Cerebellar nuclear complex (tissue), 1 donor: Measurements from ENCODE around the gene COL24A1.
"Not testable (repeated sequence)": the region's sequence is repeated elsewhere in the genome, so short reads cannot be mapped to it uniquely, and the experiment has no call there.

Experiments used
- DNase-seq, 2 experiments: peaks; one replicate each; lab custom pipeline; 2025; lab: John Stamatoyannopoulos, UW

Gene COL24A1

DNA sequence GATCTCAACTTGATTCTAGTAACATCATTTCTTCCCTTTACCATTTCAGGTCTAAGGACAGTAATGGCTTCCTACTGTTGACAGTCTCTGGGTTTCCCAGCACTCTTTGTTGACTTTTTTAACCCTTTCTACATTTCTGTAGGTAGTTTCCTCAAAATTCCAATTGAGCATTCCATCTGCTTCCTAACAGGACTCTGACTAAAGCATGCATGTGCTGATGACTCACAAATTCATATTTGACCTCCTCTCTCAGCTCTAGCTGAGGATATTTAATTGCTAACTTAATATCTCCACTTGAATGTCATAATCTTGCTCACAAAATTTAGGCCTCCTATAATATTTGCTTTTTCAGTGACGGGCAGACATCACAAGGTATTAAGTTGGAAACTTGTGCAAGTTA, 355.1 kb downstream of the COL24A1 start:
- DNase-seq, result no peak

DNA sequence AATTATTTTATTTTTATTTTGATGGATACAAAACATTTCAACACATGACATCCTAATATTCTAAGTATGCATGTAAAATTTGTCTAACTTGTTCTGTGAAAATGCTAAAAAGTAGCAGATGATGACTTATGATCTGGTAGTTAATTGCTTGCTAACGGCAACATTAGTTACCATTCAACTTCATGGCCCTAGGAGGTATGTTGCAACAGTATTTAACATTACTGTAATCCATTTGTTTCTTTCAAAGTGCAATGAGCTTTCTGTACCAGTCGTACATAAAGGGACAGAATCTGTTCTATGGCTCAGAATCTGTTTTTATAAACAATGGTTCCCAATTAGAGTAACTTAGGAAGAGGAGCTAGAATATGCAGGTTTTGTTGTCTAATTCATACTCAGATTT, 356.8 kb downstream of the COL24A1 start:
- no peak for DNase-seq

DNA sequence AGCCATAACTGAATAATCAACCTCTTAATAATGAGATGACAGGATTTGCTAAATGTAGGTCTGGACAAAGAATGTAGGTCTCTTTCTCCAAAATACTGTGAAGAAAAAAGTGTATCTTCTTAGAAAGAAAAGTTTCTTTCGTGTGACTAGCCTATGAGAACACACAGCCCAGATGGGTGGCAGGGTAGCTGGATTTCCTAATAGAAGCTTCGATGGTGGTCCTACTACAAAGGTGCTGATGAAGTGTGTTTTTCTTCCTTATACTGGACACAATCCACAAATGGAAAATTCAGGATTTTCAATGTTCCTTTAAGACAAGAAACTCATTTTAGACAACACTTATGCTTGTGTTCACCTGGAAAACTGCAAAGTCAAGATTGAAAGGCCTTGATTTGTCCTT, 358.2 kb downstream of the COL24A1 start:
- DNase-seq, result no peak

DNA sequence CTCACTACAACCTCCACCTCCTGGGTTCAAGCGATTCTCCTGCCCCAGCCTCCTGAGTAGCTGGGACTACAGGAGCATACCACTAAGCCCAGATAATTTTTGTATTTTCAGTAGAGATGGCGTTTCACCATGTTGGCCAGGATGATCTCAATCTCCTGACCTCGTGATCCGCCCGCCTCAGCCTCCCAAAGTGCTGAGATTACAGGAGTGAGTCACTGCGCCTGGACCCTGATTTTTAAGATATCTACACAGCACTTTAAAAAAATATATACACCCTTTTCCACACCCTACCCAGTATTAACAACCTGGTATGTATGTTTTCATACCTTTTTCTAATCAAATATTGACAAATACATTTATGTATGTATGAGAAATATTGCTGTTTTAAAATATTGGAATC, 379.6 kb downstream of the COL24A1 start:
- not testable (repeated sequence) for DNase-seq

DNA sequence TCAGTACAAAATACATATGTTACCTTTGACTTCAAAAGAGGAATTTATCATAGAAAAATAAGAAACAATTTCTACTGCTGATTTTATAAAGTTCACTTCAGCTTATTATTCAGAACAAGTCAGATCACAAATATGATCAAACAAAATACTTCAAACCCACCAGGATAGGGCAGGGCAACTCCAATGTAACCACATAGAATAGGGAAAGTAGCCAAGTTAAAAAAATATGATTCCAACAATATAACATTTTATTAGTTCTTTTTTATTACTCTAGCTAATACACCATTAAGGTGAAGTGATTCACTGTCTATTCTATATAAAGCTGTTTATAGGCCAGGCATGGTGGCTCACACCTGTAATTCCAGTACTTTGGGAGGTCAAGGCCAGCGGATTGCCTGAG, 393.8 kb downstream of the COL24A1 start:
- DNase-seq, result no peak

DNA sequence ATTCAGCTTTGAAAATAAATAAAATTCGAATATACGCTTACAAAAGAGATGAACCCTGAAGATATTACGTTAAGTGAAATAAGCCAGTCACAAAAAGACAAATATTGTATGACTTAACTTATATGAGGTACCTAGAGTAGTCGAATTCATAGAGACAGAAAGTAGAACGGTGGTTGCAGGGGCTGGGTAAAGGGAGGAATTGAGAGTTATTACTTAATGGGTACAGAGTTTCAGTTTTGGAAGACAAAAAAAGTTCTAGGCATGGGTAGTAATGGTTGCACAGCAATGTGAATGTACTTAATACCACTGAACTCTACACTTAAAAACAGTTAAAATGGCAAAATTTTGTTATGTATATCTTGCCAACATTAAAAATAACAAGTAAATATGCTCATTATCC, 399.7 kb downstream of the COL24A1 start:
- DNase-seq, result no peak

DNA sequence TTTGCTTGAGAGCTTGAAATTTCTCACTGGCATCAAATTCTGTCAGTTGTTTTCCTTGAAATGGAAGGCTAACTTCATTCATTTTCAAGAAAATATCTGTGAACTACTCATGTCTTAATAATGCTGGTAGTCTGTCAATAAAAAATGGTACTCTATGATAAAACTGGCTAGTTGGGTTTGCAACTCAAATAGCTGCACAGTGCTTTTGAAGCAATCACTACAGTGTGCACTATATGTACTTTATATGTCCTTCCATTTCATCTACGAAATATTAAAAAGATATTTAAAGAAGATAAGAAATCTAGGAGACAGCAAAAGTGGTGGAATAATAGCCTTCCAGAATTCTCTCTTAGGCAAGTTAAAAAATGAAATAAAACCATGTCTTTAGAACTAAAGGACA, 408.5 kb downstream of the COL24A1 start:
- DNase-seq, result no peak

DNA sequence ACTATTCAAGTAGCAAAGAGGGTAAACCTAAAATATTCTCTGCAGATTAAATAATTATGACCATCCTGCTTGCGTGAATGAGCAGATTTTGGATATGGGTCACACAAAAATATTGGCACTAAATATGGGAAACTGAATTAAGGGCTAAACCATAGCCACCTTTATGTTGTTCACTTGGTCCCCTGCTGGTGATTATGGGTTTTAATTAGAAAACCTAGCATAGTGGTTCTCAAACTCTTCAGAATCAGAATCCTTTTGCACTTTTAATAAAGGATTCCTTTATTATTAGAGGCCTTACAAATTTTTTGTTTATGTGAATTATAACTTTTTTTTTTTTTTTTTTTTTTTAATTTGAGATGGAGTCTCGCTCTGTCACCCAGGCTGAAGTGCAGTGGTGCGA, 409.8 kb downstream of the COL24A1 start:
- DNase-seq, result no peak

DNA sequence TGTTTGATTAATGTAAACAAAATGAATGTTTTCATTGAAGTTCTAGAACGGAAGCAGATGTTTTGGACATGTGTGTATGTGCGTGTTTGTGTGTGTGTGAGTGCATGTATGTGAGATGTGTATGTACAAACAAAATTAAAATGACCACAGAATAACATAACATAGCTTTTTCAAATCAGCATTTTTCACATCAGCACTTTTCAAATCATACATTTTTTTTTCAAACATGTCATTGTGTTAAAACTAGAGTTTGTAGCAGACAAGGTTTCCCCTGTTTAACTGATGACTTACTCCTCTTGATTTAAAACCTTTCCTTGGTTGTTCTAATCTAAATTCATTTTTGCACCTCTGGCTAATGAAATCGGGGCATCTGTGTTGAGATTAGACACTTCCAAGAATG, 412.8 kb downstream of the COL24A1 start:
- DNase-seq, result no peak

DNA sequence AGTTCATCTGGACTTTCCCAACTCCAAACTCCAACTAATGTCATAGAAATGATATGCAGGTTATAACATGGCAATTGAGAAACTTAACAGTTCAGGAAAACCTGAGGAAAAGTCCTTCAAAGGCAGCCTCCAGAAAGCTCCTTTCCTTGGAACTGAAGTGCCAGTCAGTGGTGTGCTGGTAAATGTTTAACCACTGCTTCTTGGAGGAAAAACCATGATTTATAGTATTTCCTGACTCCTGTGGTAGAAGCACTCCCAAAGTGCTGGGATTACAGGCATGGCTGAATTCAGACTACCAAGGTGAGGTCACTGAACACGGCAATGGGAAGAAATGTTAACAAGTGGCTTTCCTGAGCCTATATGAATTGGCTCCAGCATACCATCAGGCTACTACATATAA, 421.6 kb downstream of the COL24A1 start:
- no peak for DNase-seq

DNA sequence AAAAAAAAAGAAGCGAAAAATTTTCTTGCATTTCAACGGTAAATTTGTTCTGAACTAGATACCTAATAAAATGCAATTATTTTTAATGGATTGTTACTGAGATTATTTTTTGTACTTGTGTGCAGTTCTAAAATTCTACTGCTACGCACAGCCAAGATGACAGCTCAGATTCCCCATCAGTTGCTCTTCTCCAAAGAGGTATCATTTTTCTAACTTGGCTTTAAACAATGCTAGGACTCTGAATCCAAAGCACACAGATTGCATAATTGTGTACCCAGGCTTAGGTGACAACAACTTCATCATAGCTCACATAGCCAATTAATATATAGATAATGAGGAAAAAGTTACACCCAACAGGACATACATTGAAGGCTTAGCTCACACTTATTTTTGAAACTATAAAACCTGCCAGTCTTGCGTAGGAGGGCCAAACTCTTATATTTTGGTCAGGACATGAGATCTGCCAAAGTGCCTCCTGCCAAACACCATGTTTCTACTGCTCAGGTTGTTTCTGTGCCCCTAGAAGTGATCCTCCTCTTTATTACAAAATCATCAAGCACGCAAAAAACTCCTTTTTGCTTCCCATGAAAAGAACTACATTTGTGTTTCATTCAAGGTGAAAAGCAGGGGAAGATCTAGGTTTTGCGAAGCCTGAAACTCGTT, 437.8 kb downstream of the COL24A1 start:
- no peak for DNase-seq

DNA sequence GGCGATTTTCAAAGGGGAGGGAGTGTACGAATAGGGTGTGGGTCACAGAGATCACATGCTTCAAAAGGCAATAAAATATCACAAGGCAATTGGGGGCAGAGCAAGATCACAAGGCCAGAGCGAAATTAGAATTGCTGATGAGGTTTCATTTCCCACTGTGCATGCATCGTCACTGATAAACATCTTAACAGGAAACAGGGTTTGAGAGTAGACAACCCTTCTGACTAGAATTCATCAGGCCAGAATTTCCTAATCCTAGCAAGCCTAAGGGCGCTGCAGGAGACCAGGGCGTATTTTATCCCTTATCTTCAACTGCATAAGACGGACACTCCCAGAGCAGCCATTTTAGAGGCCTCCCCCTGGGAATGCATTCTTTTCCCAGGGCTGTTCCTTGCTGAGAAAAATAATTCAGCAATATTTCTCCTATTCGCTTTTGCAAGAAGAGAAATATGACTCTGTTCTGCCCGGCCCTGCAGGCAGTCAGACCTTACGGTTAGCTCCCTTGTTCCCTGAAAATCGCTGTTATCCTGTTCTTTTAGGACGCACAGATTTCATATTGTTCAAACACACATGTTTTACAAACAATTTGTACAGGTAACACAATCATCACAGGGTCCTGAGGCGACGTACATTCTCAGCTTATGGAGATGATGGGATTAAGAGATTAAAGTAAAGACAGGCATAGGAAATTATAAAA, 442.0 kb downstream of the COL24A1 start:
- DNase-seq, result not testable (repeated sequence)

DNA sequence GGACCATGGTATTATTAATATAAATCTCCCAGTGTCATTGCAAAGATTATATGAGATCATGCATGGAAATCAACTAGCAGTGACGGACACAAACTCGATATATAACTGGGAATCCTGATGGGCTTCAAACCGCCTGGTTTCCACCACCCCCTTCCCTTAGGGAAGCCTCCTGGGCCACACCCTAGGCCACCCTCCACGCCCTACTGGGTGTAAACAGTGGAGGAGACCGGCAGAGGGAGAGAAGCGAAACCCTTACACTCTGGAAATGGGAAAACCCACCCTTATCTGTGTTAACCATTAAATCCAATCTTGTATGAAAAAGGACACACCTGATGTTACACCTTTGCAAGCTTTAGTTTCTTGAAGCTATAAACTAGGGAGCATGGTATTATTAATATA, 447.7 kb downstream of the COL24A1 start:
- no peak for DNase-seq

DNA sequence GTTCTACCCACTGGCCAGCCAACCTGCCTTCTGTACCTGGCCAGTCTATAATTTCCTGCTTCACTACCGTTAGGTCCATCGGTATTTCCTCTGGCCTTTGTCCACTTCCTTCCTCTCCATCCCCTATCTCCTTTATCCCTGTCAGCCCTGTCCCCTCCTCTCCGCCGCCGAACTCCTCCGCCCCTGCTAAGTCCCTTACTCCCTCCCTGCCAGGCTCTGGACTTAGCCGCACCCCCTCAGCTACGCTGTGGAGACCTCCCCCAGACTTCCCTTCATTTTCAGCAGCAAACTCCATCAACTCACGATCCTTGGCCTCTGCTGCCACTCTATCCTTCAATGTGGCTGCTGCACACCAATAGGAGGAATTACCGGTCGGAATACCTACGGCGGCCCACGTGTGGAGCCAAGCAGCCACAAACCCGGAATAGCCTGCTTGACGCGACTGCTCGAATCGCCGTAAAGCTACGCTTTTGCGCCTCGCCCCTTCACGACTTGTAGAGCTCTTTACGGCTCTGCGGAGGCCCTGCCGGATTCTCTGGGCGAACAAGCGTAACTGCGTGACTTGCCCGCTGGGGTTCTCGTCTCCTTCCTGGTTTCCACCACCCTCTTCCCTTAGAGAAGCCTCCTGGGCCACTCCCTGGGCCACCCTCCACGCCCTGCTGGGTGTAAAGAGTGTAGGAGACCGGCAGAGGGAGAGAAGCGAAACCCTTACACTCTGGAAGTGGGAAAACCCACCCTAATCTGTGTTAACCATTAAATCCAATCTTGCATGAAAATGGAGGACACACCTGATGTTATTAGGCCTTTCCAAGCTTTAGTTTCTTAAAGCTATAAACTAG, 448.4 kb downstream of the COL24A1 start, which contains the start of gene ZNHIT6:
Gene ZNHIT6 (minus strand): TSS at position 444 of the 839 bp plus-strand sequence. CDS start 149 bp downstream, at position 295.
- DNase-seq, result peak; percentile 32 to 41

DNA sequence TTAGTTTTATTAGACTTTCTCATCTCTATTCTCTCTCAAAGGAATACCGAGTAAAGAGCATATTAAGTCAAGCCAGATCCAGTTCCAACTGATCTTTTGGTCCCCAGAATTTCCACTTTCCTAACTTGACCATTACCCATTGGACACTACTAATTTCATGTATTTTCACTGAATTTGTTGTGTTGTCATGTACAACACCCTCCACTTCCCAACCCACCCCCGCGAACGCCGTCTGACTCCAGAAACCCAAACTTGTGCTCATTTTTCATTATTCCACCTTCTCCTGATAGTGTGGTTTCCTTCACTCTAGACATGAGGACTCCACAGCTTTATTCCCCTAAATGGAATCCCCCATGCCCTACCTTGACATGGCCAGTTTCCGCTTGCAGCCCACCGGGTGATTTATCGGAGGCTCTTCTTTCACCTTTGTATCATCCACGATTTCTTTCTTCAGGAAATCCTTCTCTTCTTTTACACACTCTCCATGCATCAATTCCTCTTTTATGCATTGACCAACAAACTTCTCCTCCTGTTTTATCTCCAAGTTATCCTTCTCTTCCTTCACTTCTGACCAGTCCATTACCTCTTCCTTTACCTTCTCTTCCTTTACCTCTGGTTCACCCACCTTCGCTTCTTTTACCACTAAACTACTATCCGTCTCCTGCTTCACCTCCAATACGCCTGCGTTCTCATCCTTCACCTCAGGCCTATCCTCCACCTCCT, 449.1 kb downstream of the COL24A1 start:
- no peak for DNase-seq

DNA sequence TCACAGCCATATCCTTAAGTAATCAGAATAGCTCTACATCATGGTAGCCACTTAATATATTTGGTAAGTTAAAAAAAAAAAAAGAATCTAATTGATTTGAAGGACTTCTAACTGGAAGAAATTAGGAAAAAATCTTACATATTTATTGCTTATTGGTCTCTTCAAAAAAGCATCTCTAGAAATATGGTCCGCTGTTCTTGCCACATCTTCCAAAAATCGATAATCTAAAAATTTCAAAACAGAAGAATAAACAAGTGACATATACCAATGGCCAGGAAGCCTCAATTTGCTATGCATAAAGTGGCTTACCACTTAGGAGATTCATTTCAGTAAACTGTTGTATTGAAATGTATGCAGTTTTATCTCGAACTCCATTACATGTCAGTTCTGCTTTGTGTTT, 450.6 kb downstream of the COL24A1 start:
- no peak for DNase-seq

DNA sequence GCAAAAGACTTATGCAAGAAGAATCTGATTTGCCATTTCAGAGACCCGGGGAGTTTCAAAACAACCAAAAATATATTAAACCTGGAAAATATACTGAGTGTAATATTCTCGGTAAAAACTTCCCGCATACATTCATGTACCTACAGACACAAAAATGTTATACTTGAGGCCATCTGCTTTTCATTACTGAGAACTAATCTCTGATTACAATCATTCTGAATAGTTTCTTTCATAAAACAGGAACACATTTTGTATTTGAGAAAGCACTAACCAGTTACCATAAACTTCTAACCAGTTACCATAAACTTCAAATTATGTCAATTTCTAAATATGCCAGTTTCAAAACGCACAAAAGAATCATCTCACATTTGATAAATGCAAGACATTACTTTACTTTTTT, 456.1 kb downstream of the COL24A1 start:
- no peak for DNase-seq

DNA sequence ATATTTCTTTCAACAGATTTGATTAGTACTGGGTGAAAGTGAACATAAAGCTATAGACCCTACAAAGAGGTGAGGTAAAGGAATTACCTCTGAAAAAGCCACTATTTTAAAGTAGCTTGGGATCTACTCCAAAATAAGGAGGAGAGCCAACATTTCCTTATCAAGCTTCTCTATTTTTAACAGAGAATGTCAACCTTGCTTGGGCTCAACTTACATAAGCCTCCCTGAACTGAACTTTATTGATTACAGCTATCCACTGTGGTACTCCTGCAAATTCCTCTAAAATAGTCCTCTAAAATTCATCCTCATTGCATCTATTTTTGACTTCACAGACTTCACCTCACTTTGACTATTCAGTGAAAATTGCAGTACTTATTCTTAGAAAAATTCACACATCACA, 458.7 kb downstream of the COL24A1 start:
- DNase-seq, result no peak

DNA sequence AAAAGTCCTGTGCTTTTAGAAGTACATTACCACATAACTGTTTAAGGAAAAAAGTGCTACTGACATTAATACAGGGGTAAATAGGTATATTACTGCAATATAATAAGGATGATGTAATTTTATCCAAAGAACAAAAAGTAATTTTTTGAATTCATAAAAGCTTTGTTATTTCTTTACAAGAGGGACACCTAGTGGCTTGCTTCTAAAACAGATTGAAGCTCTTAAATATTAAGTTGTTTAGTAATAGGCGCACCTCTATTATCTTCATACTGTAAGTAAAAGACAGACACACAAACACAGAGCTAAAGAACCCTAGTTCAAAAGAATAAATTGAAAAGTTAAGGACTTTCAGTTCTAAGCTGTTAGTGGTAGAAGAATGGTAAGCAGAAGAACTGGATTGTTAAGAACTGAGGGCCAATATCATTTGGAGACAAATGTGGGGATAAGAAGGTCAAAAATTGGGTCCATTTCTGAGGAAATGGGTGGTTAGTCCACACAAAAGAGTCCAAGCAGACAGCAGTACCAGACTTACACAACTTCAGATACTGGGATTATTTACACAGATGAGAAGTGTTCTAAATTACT, 463.8 kb downstream of the COL24A1 start:
- no peak for DNase-seq

DNA sequence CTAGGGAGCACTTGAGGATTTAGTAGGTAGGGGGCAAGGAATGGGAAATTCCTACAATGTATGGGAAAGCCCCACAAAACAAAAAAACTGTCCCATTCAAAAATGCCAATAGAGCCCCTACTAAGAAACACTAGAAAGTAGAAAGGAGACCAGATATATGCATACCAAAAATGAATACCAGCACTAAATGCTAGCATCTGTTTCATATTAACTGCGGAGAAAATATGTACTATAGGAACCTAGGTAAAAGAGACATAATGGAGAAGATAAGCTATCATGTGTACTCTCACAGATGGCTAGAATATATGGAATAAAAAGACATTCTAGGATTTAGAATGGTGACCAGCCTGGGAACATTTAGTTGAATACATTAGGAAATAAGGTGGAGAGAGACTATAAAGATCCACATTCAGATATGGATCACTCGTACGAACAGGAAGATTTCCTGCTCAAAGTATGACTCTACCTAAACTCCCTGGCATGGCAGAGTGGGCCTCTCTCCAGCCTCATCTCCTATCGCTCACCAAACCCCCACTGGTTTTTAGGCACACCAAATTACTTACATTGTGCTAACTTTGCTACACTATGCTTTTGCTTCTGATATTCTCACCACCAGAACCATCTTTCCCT, 466.7 kb downstream of the COL24A1 start:
- DNase-seq, result no peak

DNA sequence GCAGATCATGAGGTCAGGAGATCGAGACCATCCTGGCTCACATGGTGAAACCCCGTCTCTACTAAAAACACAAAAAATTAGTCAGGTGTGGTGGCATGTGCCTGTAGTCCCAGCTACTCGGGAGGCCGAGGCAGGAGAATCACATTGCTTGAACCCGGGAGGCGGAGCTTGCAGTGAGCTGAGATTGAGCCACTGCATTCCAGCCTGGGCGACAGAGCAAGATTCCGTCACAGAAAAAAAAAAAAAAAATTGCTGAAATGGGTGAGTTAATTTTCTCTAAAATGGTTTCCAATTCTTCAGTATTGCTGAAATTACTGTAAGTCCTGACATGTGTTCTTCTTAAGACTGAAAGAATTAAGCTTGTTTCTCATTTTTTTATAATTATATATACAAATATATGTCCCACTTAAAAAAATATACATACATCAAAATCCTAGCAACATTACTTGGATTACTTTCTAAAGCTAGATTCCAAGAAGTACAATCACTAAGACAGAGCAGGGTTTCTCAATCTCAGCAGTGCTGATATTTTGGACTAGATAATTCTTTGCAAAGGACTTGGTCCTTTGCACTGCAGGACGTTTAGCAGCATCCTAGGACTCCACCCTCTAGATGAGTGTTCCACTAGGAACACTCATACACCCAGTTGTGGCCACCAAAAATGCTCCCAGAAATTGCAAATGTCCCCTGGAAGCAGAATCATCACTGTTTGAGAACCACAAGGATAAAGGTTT, 473.1 kb downstream of the COL24A1 start:
- DNase-seq, result no peak
